Peyer's patch (tissue), 4 donors: ENCODE data around the gene KMT2B. TPM values are rescaled to one million over a fixed set of nuclear protein-coding genes. Genes with fewer than 3 reads are reported as not detected.

Source experiments
- DNase-seq, 3 donors: peaks; one replicate each; pipeline ENCODE4 v3.0.0-alpha.2; 2017 to 2019
- H3K27ac ChIP-seq, 4 donors: fragments of 200-600 bp; sonication (generic); one replicate each; pipeline ENCODE4 v1.5.1; 2016 to 2019
- H3K27me3 ChIP-seq, 2 donors: fragments of 200-600 bp; sonication (generic); one replicate each; pipeline ENCODE4 v1.5.1; 2019
- H3K36me3 ChIP-seq, 3 donors: fragments of 200-600 bp; sonication (generic); one replicate each; pipeline ENCODE4 v1.5.1; 2016 to 2019
- H3K4me1 ChIP-seq, 4 donors: fragments of 200-600 bp; sonication (generic); one replicate each; pipeline ENCODE4 v1.5.1; 2016 to 2019
- H3K4me3 ChIP-seq, 4 donors: fragments of 200-600 bp; sonication (generic); 1 replicate in 3 of 4; 2 replicates in 1 of 4; pipeline ENCODE4 v1.5.1; 2016 to 2019; ENCODE audit warnings: mild to moderate bottlenecking in 1 of 4
- H3K9me3 ChIP-seq, 4 donors: fragments of 200-600 bp; sonication (generic); one replicate each; pipeline ENCODE4 v1.5.1; 2016 to 2019; ENCODE audit warnings: mild to moderate bottlenecking in 1 of 4
- POLR2A ChIP-seq, 2 donors: fragments of 450-650 bp; IDR thresholded peaks; one replicate each; pipeline ENCODE4 v1.5.1; 2017; ENCODE audit warnings: antibody characterized with exemption in 2 of 2, mild to moderate bottlenecking in 2 of 2, moderate library complexity in 2 of 2
- total RNA-seq, 4 donors: library from RNA; depleted of rRNA; stranded (reverse); fragments of >200 nt; gene quantifications; one replicate each; pipeline ENCODE4 v1.1.0, GENCODE V29; 2016
- TF ChIP-seq, protein P1 (sequence below), 6 experiments: fragments of 450-650 bp in 4 of 6; fragments of 200-600 bp in 2 of 6; sonication (generic) in 1 of 6; IDR thresholded peaks; one replicate each; pipeline ENCODE4 v1.5.1; 2017 to 2019; ENCODE audit warnings: antibody characterized with exemption in 6 of 6, mild to moderate bottlenecking in 3 of 6, moderate library complexity in 1 of 6

KMT2B gene, protein sequence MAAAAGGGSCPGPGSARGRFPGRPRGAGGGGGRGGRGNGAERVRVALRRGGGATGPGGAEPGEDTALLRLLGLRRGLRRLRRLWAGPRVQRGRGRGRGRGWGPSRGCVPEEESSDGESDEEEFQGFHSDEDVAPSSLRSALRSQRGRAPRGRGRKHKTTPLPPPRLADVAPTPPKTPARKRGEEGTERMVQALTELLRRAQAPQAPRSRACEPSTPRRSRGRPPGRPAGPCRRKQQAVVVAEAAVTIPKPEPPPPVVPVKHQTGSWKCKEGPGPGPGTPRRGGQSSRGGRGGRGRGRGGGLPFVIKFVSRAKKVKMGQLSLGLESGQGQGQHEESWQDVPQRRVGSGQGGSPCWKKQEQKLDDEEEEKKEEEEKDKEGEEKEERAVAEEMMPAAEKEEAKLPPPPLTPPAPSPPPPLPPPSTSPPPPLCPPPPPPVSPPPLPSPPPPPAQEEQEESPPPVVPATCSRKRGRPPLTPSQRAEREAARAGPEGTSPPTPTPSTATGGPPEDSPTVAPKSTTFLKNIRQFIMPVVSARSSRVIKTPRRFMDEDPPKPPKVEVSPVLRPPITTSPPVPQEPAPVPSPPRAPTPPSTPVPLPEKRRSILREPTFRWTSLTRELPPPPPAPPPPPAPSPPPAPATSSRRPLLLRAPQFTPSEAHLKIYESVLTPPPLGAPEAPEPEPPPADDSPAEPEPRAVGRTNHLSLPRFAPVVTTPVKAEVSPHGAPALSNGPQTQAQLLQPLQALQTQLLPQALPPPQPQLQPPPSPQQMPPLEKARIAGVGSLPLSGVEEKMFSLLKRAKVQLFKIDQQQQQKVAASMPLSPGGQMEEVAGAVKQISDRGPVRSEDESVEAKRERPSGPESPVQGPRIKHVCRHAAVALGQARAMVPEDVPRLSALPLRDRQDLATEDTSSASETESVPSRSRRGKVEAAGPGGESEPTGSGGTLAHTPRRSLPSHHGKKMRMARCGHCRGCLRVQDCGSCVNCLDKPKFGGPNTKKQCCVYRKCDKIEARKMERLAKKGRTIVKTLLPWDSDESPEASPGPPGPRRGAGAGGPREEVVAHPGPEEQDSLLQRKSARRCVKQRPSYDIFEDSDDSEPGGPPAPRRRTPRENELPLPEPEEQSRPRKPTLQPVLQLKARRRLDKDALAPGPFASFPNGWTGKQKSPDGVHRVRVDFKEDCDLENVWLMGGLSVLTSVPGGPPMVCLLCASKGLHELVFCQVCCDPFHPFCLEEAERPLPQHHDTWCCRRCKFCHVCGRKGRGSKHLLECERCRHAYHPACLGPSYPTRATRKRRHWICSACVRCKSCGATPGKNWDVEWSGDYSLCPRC (N-terminal part only)
- total RNA-seq, result 10 to 100 TPM; 27.8 to 62.6 (median 41.9) TPM

DNA sequence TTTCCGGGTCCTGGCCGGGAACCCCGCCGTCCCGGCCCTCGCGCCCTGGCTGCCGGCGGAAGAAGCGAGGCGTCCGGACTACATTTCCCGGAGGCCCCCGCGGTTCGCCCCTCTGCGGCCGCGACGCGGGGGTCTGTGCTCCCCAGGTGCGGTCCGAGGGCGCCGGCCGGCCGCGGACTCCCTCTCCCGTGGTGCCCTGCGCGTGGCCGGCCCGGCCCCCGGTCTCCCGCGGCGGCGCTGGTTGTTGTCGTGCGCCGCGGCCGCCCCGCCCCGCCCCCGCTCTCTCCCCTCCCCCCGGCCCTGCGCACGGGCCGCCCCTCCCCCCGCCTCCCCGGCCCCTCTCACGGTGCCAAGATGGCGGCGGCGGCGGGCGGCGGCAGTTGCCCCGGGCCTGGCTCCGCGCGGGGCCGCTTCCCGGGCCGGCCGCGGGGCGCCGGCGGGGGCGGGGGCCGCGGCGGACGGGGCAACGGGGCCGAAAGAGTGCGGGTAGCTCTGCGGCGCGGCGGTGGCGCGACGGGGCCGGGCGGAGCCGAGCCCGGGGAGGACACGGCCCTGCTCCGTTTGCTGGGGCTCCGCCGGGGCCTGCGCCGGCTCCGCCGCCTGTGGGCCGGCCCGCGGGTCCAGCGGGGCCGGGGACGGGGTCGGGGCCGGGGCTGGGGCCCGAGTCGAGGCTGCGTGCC lies at the start of gene KMT2B:
Gene KMT2B (plus strand): TSS at position 339 of the 680 bp plus-strand sequence. CDS start 16 bp downstream, at position 355.
- Histone ChIP-seq H3K4me3 (peak within 1 kb of the TSS; percentile 76 to 98 (median 90)), H3K4me1 (peaks cover 0 to 31% (median 13%) of the 10 kb centered on the region in 4 donors), H3K9me3 (no peaks in the 10 kb centered on the region), H3K27ac (peak within 1 kb of the TSS; percentile 90 to 96 (median 93)), H3K27me3 (no peaks in the 10 kb centered on the region), H3K36me3 (peaks cover 0 to 30% (median 0%) of the 10 kb centered on the region in 3 donors)
- TF ChIP-seq, protein P1, sequence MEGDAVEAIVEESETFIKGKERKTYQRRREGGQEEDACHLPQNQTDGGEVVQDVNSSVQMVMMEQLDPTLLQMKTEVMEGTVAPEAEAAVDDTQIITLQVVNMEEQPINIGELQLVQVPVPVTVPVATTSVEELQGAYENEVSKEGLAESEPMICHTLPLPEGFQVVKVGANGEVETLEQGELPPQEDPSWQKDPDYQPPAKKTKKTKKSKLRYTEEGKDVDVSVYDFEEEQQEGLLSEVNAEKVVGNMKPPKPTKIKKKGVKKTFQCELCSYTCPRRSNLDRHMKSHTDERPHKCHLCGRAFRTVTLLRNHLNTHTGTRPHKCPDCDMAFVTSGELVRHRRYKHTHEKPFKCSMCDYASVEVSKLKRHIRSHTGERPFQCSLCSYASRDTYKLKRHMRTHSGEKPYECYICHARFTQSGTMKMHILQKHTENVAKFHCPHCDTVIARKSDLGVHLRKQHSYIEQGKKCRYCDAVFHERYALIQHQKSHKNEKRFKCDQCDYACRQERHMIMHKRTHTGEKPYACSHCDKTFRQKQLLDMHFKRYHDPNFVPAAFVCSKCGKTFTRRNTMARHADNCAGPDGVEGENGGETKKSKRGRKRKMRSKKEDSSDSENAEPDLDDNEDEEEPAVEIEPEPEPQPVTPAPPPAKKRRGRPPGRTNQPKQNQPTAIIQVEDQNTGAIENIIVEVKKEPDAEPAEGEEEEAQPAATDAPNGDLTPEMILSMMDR (IDR thresholded peaks at IDR 0.05), result no peak
- no peak for TF ChIP-seq POLR2A (IDR thresholded peaks at IDR 0.05)
- peak in 1 of 3 donors; percentile 97 for DNase-seq

DNA sequence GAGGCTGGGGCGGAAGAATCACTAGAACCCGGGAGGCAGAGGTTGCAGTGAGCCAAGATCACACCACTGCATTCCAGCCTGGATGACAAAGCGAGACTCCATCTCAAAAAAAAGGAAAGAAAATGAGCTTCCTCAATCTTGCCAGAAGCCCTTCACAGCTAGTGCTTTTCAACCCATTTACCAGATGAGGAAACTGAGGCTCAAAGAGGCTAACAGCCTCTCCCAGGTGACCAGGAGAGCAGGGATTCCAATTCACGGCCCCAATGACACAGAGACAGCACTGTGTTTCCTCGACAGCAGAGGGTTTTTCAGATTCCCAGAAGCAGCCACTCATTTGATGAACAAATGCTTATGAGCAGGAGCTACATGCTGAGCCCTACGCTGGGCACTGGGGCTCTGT lies 48.2 kb upstream of the KMT2B start:
- no peak for TF ChIP-seq POLR2A (IDR thresholded peaks at IDR 0.05)
- TF ChIP-seq, protein P1 (IDR thresholded peaks at IDR 0.05), result no peak
- Histone ChIP-seq H3K4me3 (no peak overlapping the region), H3K9me3 (no peaks in the 10 kb centered on the region), H3K27ac (no peak overlapping the region), H3K36me3 (peaks cover 0 to 9% (median 0%) of the 10 kb centered on the region in 3 donors), H3K27me3 (no peaks in the 10 kb centered on the region), H3K4me1 (peaks cover 0 to 6% (median 0%) of the 10 kb centered on the region in 4 donors)
- DNase-seq, result no peak

DNA sequence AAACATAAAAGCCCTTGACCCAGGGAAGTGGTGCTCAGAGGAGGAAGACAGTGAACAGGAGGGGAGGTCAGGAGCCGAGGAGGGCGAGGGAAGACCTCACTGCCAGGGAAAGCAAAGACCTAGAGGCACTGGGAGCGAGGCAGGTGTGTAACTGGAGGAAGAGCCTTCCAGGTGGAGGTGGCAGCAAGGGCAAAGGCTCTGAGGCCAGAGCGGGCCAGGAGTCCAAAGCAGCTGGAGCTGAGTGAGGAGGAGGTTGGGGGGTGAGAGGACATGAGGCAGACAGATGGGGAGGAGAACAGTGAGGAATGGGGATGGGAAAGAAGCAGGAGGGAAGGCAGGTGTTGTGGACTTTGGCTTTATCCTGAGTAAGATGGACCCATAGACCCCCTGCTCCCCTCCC lies 47.8 kb upstream of the KMT2B start:
- TF ChIP-seq, protein P1 (IDR thresholded peaks at IDR 0.05), result no peak
- no peak for TF ChIP-seq POLR2A (IDR thresholded peaks at IDR 0.05)
- peaks cover 0 to 6% (median 0%) of the 10 kb centered on the region in 4 donors for H3K4me1 ChIP-seq
- H3K27ac ChIP-seq, result no peak overlapping the region
- H3K36me3 ChIP-seq, result peaks cover 0 to 4% (median 0%) of the 10 kb centered on the region in 3 donors
- no peaks in the 10 kb centered on the region for H3K9me3 ChIP-seq
- H3K27me3 ChIP-seq, result no peaks in the 10 kb centered on the region
- no peak overlapping the region for H3K4me3 ChIP-seq
- no peak for DNase-seq

DNA sequence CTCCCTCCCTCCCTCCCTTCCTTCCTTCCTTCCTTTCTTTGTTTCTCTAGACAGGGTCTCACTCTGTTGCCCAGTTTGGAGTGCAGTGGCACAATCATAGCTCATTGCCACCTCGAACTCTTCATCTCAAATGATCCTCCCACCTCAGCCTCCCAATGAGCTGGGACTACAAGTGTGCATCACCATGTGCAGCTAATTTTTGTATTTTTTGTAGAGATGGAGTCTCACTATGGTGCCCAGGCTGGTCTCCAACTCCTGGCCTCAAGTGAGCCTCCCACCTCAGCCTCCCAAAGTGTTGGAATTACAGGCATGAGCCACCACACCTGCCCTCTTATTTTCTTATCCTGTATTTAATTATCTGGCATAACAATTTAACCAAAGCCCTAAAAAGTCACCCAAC lies 47.1 kb upstream of the KMT2B start:
- Histone ChIP-seq H3K9me3 (no peaks in the 10 kb centered on the region), H3K27me3 (no peaks in the 10 kb centered on the region), H3K4me3 (no peak overlapping the region), H3K4me1 (peaks cover 0 to 6% (median 0%) of the 10 kb centered on the region in 4 donors), H3K36me3 (no peaks in the 10 kb centered on the region), H3K27ac (no peak overlapping the region)
- no peak for DNase-seq
- TF ChIP-seq, protein P1 (IDR thresholded peaks at IDR 0.05), result no peak
- no peak for TF ChIP-seq POLR2A (IDR thresholded peaks at IDR 0.05)
